HG02885 (cell line): ENCODE data around the gene IGF2BP2.
"Not testable (repeated sequence)": the region's sequence is repeated elsewhere in the genome, so short reads cannot be mapped to it uniquely, and the experiment has no call there.

ENCODE experiments used
- ATAC-seq: cut with Tn5 transposase; IDR thresholded peaks from one replicate; pipeline ENCODE4 v1.9.1; 2021; ENCODE audit warnings: mild to moderate bottlenecking; ENCODE audit not compliant: unreplicated experiment, poor library complexity

The IGF2BP2 gene

GRCh38 chr3:185838417-185838989 lies 13.7 kb upstream of the IGF2BP2 start:
- not testable (repeated sequence) for ATAC-seq

GRCh38 chr3:185837414-185837813 lies 12.6 kb upstream of the IGF2BP2 start:
- no peak for ATAC-seq

GRCh38 chr3:185831990-185832389 lies 7.1 kb upstream of the IGF2BP2 start:
- ATAC-seq: no peak

- ATAC-seq: no peak
Observed at GRCh38 chr3:185831195-185831594, 6.4 kb upstream of the IGF2BP2 start.

- ATAC-seq: no peak
Observed at GRCh38 chr3:185830018-185830797, 5.4 kb upstream of the IGF2BP2 start.

GRCh38 chr3:185828755-185829154 lies 3.9 kb upstream of the IGF2BP2 start:
- no peak for ATAC-seq

GRCh38 chr3:185827595-185828344 lies 2.9 kb upstream of the IGF2BP2 start:
- no peak for ATAC-seq

GRCh38 chr3:185825639-185826481 lies 1.0 kb upstream of the IGF2BP2 start:
- peak; percentile 42 for ATAC-seq

- ATAC-seq: peak; percentile 23
Observed at GRCh38 chr3:185824051-185825005, 514 bp downstream of the IGF2BP2 start.

- ATAC-seq: no peak
Observed at GRCh38 chr3:185823078-185824044, 1.5 kb downstream of the IGF2BP2 start.

- ATAC-seq: no peak
Observed at GRCh38 chr3:185822221-185823000, 2.4 kb downstream of the IGF2BP2 start.

GRCh38 chr3:185820973-185821758 lies 3.7 kb downstream of the IGF2BP2 start:
- ATAC-seq: no peak

- ATAC-seq: no peak
Observed at GRCh38 chr3:185818267-185818875, 6.5 kb downstream of the IGF2BP2 start.

- no peak for ATAC-seq
Observed at GRCh38 chr3:185815391-185816282, 9.2 kb downstream of the IGF2BP2 start.

GRCh38 chr3:185813691-185814215 lies 11.1 kb downstream of the IGF2BP2 start:
- ATAC-seq: no peak
